HG02763 (cell line): ENCODE measurements around the gene SVOP.

ENCODE experiments used
- ATAC-seq: cut with Tn5 transposase; IDR thresholded peaks from one replicate; pipeline ENCODE4 v1.9.1; 2021; ENCODE audit warnings: mild to moderate bottlenecking, moderate library complexity; ENCODE audit not compliant: unreplicated experiment

SVOP gene

GRCh38 chr12:108939594-108939993 lies 81.3 kb downstream of the SVOP start:
- no peak for ATAC-seq

- ATAC-seq, result no peak
Observed at GRCh38 chr12:108938247-108938924, 82.5 kb downstream of the SVOP start.

GRCh38 chr12:108935159-108935763 lies 85.6 kb downstream of the SVOP start:
- no peak for ATAC-seq

- ATAC-seq, result no peak
Observed at GRCh38 chr12:108933949-108934348, 86.9 kb downstream of the SVOP start.

GRCh38 chr12:108930756-108931155 lies 90.1 kb downstream of the SVOP start:
- no peak for ATAC-seq

- peak; percentile 56 for ATAC-seq
Observed at GRCh38 chr12:108930155-108930554, 90.7 kb downstream of the SVOP start.

- ATAC-seq, result no peak
Observed at GRCh38 chr12:108928695-108929094, 92.2 kb downstream of the SVOP start.

GRCh38 chr12:108922918-108923317 lies 98.0 kb downstream of the SVOP start:
- ATAC-seq, result no peak

GRCh38 chr12:108921946-108922345 lies 98.9 kb downstream of the SVOP start:
- no peak for ATAC-seq

- ATAC-seq, result no peak
Observed at GRCh38 chr12:108918960-108919642, 101.8 kb downstream of the SVOP start.

GRCh38 chr12:108918206-108918605 lies 102.7 kb downstream of the SVOP start:
- no peak for ATAC-seq

- no peak for ATAC-seq
Observed at GRCh38 chr12:108916336-108916735, 104.5 kb downstream of the SVOP start.

- ATAC-seq, result no peak
Observed at GRCh38 chr12:108915632-108916133, 105.2 kb downstream of the SVOP start.

GRCh38 chr12:108914121-108914531 lies 106.7 kb downstream of the SVOP start:
- ATAC-seq, result no peak

GRCh38 chr12:108912361-108912760 lies 108.5 kb downstream of the SVOP start:
- no peak for ATAC-seq

- no peak for ATAC-seq
Observed at GRCh38 chr12:108911915-108912314, 109.0 kb downstream of the SVOP start.

GRCh38 chr12:108910336-108910735 lies 110.5 kb downstream of the SVOP start:
- no peak for ATAC-seq

GRCh38 chr12:108907839-108908351 lies 113.0 kb downstream of the SVOP start:
- no peak for ATAC-seq

GRCh38 chr12:108906971-108907370 lies 113.9 kb downstream of the SVOP start:
- no peak for ATAC-seq

GRCh38 chr12:108905725-108906124 lies 115.1 kb downstream of the SVOP start:
- ATAC-seq, result no peak

GRCh38 chr12:108899145-108899544 lies 121.7 kb downstream of the SVOP start:
- no peak for ATAC-seq

GRCh38 chr12:108896817-108897216 lies 124.1 kb downstream of the SVOP start:
- no peak for ATAC-seq
